Neuronal stem cell (in vitro differentiated cells): ENCODE data around the gene NEDD9.

ENCODE experiments used
- DNase-seq: peaks from one replicate; pipeline ENCODE4 v3.0.0-alpha.2; 2013; ENCODE audit warnings: low spot score
- H2AFZ ChIP-seq: one replicate; pipeline ENCODE4 v1.6.1; 2013; ENCODE audit warnings: mild to moderate bottlenecking, low read length, inconsistent platforms
- H2AK5ac ChIP-seq: 2 replicates; pipeline ENCODE4 v1.6.1; 2013; ENCODE audit warnings: low read depth, mild to moderate bottlenecking, inconsistent platforms, low read length, moderate library complexity, mixed read lengths
- H2BK120ac ChIP-seq: 2 replicates; pipeline ENCODE4 v1.6.1; 2013; ENCODE audit warnings: low read depth, mild to moderate bottlenecking, inconsistent platforms, low read length, moderate library complexity, mixed read lengths
- H2BK12ac ChIP-seq: one replicate; pipeline ENCODE4 v1.6.1; 2013; ENCODE audit warnings: low read length, inconsistent platforms
- H2BK15ac ChIP-seq: 2 replicates; pipeline ENCODE4 v1.6.1; 2013; ENCODE audit warnings: mild to moderate bottlenecking, low read length, inconsistent platforms, mixed read lengths
- H2BK5ac ChIP-seq: one replicate; pipeline ENCODE4 v1.6.1; 2013; ENCODE audit warnings: inconsistent platforms, mild to moderate bottlenecking, low read length, moderate library complexity
- H3K14ac ChIP-seq: one replicate; pipeline ENCODE4 v1.6.1; 2013; ENCODE audit warnings: low read length, inconsistent platforms
- H3K18ac ChIP-seq: 2 replicates; pipeline ENCODE4 v1.6.1; 2013; ENCODE audit warnings: low read length, inconsistent platforms
- H3K23ac ChIP-seq: 2 replicates; pipeline ENCODE4 v1.6.1; 2013; ENCODE audit warnings: low read depth, mild to moderate bottlenecking, mixed read lengths, low read length, inconsistent platforms; ENCODE audit not compliant: poor library complexity
- H3K27ac ChIP-seq: replicated peaks from 3 replicates; pipeline ENCODE4 v1.5.1; 2013; ENCODE audit warnings: low read length, inconsistent platforms
- H3K27me3 ChIP-seq, 3 experiments: 2 replicates each; pipeline ENCODE4 v1.6.1; 2013; ENCODE audit warnings: low read length in 3 of 3, mild to moderate bottlenecking in 2 of 3, inconsistent platforms in 1 of 3, low read depth in 1 of 3, mixed read lengths in 1 of 3, moderate library complexity in 1 of 3; ENCODE audit not compliant: control insufficient read depth in 3 of 3, insufficient read depth in 3 of 3
- H3K36me3 ChIP-seq, 2 donors: replicated peaks in 1 of 2; 2 replicates each; pipeline ENCODE4 v1.6.1; 2013; ENCODE audit warnings: low read length in 2 of 2; ENCODE audit not compliant: control insufficient read depth in 2 of 2, insufficient read depth in 2 of 2
- H3K4ac ChIP-seq: 2 replicates; pipeline ENCODE4 v1.6.1; 2013; ENCODE audit warnings: inconsistent platforms, mild to moderate bottlenecking, low read length, moderate library complexity
- H3K4me1 ChIP-seq, 2 donors: 1 replicate in 1 of 2; 2 replicates in 1 of 2; pipeline ENCODE4 v1.6.1; 2013; ENCODE audit warnings: low read length in 2 of 2, low read depth in 1 of 2; ENCODE audit not compliant: control insufficient read depth in 2 of 2, insufficient read depth in 1 of 2
- H3K4me2 ChIP-seq: one replicate; pipeline ENCODE4 v1.6.1; 2013; ENCODE audit warnings: mild to moderate bottlenecking, low read length, inconsistent platforms; ENCODE audit not compliant: insufficient read depth, poor library complexity, severe bottlenecking
- H3K4me3 ChIP-seq, 2 donors: 2 replicates each; pipeline ENCODE4 v1.5.1; 2013; ENCODE audit warnings: low read length in 2 of 2, mild to moderate bottlenecking in 2 of 2, inconsistent platforms in 1 of 2, moderate library complexity in 1 of 2
- H3K79me1 ChIP-seq: one replicate; pipeline ENCODE4 v1.6.1; 2013; ENCODE audit warnings: low read depth, mild to moderate bottlenecking, inconsistent platforms, low read length, moderate library complexity
- H3K9ac ChIP-seq: one replicate; pipeline ENCODE4 v1.6.1; 2013; ENCODE audit warnings: mild to moderate bottlenecking, low read depth, low read length, inconsistent platforms; ENCODE audit not compliant: poor library complexity
- H3K9me3 ChIP-seq, 2 donors: replicated peaks in 1 of 2; 2 replicates each; pipeline versions ENCODE3 to v1.6.1; 2013; ENCODE audit warnings: low read length in 2 of 2, mild to moderate bottlenecking in 2 of 2, inconsistent platforms in 1 of 2, low read depth in 1 of 2, mixed read lengths in 1 of 2, moderate library complexity in 1 of 2; ENCODE audit not compliant: control insufficient read depth in 2 of 2, insufficient read depth in 1 of 2
- H4K8ac ChIP-seq: one replicate; pipeline ENCODE4 v1.6.1; 2013; ENCODE audit warnings: low read depth, mild to moderate bottlenecking, inconsistent platforms, low read length, moderate library complexity
- H4K91ac ChIP-seq: one replicate; pipeline ENCODE4 v1.6.1; 2013; ENCODE audit warnings: low read length, low read depth, mild to moderate bottlenecking, inconsistent platforms; ENCODE audit not compliant: poor library complexity
- WGBS, 2 donors: extraction: QIAGEN DNeasy Blood & Tissue Kit; methylation state at CpG; one replicate each; pipeline ENCODE4 v1.1.7; 2013; ENCODE audit warnings: missing lambda C conversion rate in 2 of 2, mixed read lengths in 1 of 2; ENCODE audit not compliant: insufficient read length in 2 of 2, insufficient replicate concordance in 1 of 2; ENCODE audit errors: extremely low coverage in 2 of 2; 5-methylcytosine and 5-hydroxymethylcytosine counted together

NEDD9 gene

GRCh38 chr6:11226005-11226404 is 6.5 kb downstream of the NEDD9 start:
- Histone ChIP-seq H3K9me3 (peaks cover 0 to 21% of the 10 kb centered on the region in 2 donors), H3K4me3 (no peak overlapping the region), H2BK120ac (no peak overlapping the region), H3K27me3 (no peaks in the 10 kb centered on the region), H4K91ac (no peak overlapping the region), H3K23ac (no peak overlapping the region), H2BK15ac (no peak overlapping the region), H3K79me1 (no peaks in the 10 kb centered on the region), H2BK12ac (no peak overlapping the region), H4K8ac (no peak overlapping the region), H3K27ac (no peak overlapping the region), H2AFZ (no peak overlapping the region), H3K9ac (no peak overlapping the region), H3K18ac (no peak overlapping the region), H2BK5ac (no peak overlapping the region), H3K14ac (no peak overlapping the region), H3K4me2 (no peak overlapping the region), H3K4me1 (peaks cover 6 to 20% of the 10 kb centered on the region in 2 donors), H2AK5ac (no peak overlapping the region), H3K4ac (no peak overlapping the region), H3K36me3 (peaks cover 0 to 47% of the 10 kb centered on the region in 2 donors)
- no CpG with 5 or more reads among the region's 3 CpGs for WGBS, 2 donors
- no peak for DNase-seq

- peaks cover 0 to 26% of the 10 kb centered on the region in 2 donors for H3K9me3 ChIP-seq
- no peak for DNase-seq
- H2AFZ ChIP-seq = no peak overlapping the region
- H4K8ac ChIP-seq = no peak overlapping the region
- H3K79me1 ChIP-seq = no peaks in the 10 kb centered on the region
- no peak overlapping the region for H3K27ac ChIP-seq
- H2AK5ac ChIP-seq = no peak overlapping the region
- H2BK5ac ChIP-seq = no peak overlapping the region
- H2BK15ac ChIP-seq = no peak overlapping the region
- no peak overlapping the region for H2BK12ac ChIP-seq
- peaks cover 0 to 56% of the 10 kb centered on the region in 2 donors for H3K36me3 ChIP-seq
- H3K14ac ChIP-seq = no peak overlapping the region
- H3K4me3 ChIP-seq = no peak overlapping the region
- WGBS, 2 donors = no CpG with 5 or more reads among the region's 4 CpGs
- no peak overlapping the region for H4K91ac ChIP-seq
- H3K9ac ChIP-seq = no peak overlapping the region
- H3K27me3 ChIP-seq = no peaks in the 10 kb centered on the region
- H3K18ac ChIP-seq = no peak overlapping the region
- no peak overlapping the region for H2BK120ac ChIP-seq
- H3K4ac ChIP-seq = no peak overlapping the region
- H3K23ac ChIP-seq = no peak overlapping the region
- H3K4me1 ChIP-seq = peaks cover 6 to 15% of the 10 kb centered on the region in 2 donors
- no peak overlapping the region for H3K4me2 ChIP-seq
Observed at GRCh38 chr6:11224966-11225463, 7.5 kb downstream of the NEDD9 start.

- no peaks in the 10 kb centered on the region for H3K27me3 ChIP-seq
- DNase-seq = no peak
- no peak overlapping the region for H4K91ac ChIP-seq
- H2AK5ac ChIP-seq = no peak overlapping the region
- H3K36me3 ChIP-seq = peaks cover 0 to 63% of the 10 kb centered on the region in 2 donors
- no peak overlapping the region for H3K23ac ChIP-seq
- H3K9me3 ChIP-seq = peaks cover 0 to 26% of the 10 kb centered on the region in 2 donors
- no peak overlapping the region for H3K9ac ChIP-seq
- H3K79me1 ChIP-seq = no peaks in the 10 kb centered on the region
- H3K18ac ChIP-seq = no peak overlapping the region
- H3K4me2 ChIP-seq = no peak overlapping the region
- H2BK12ac ChIP-seq = no peak overlapping the region
- no CpG with 5 or more reads among the region's 9 CpGs for WGBS, 2 donors
- no peak overlapping the region for H2BK15ac ChIP-seq
- H2BK5ac ChIP-seq = no peak overlapping the region
- no peak overlapping the region for H3K27ac ChIP-seq
- H2AFZ ChIP-seq = no peak overlapping the region
- no peak overlapping the region for H3K14ac ChIP-seq
- no peak overlapping the region for H3K4ac ChIP-seq
- H3K4me1 ChIP-seq = peaks cover 6 to 14% of the 10 kb centered on the region in 2 donors
- H2BK120ac ChIP-seq = no peak overlapping the region
- H3K4me3 ChIP-seq = no peak overlapping the region
- no peak overlapping the region for H4K8ac ChIP-seq
Observed at GRCh38 chr6:11224252-11224965, 8.1 kb downstream of the NEDD9 start.

GRCh38 chr6:11223286-11223864 is 9.1 kb downstream of the NEDD9 start:
- H3K23ac ChIP-seq = no peak overlapping the region
- no peak overlapping the region for H2AFZ ChIP-seq
- H3K4me2 ChIP-seq = no peak overlapping the region
- peaks cover 4 to 16% of the 10 kb centered on the region in 2 donors for H3K4me1 ChIP-seq
- no CpG with 5 or more reads among the region's 5 CpGs for whole genome bisulfite sequencing, 2 donors
- H3K27me3 ChIP-seq = no peaks in the 10 kb centered on the region
- no peak overlapping the region for H3K14ac ChIP-seq
- no peak overlapping the region for H3K9ac ChIP-seq
- no peak overlapping the region for H3K27ac ChIP-seq
- no peak overlapping the region for H2BK5ac ChIP-seq
- no peak for DNase-seq
- no peak overlapping the region for H3K4me3 ChIP-seq
- peaks cover 0 to 70% of the 10 kb centered on the region in 2 donors for H3K36me3 ChIP-seq
- H2AK5ac ChIP-seq = no peak overlapping the region
- peaks cover 0 to 26% of the 10 kb centered on the region in 2 donors for H3K9me3 ChIP-seq
- no peaks in the 10 kb centered on the region for H3K79me1 ChIP-seq
- H3K4ac ChIP-seq = no peak overlapping the region
- H4K8ac ChIP-seq = no peak overlapping the region
- no peak overlapping the region for H2BK12ac ChIP-seq
- no peak overlapping the region for H2BK120ac ChIP-seq
- H4K91ac ChIP-seq = no peak overlapping the region
- H3K18ac ChIP-seq = no peak overlapping the region
- no peak overlapping the region for H2BK15ac ChIP-seq
